ENCODE results near the gene HIP1.
"Not testable (repeated sequence)": the region's sequence is repeated elsewhere in the genome, so short reads cannot be mapped to it uniquely, and the experiment has no call there.

Gene HIP1

GRCh38 chr7:75565132-75565837 lies 173.5 kb downstream of the HIP1 start:
- Histone ChIP-seq H3K4me1 (ENCODE audit: control insufficient read depth, insufficient read depth, low read length) (no peaks in the 10 kb centered on the region), H3K27me3 (ENCODE audit: control insufficient read depth, insufficient read depth, low read length, poor library complexity, severe bottlenecking) (no peaks in the 10 kb centered on the region), H3K4me3 (ENCODE audit: insufficient read depth, low read depth, low read length) (no peak overlapping the region), H3K36me3 (ENCODE audit: control insufficient read depth, insufficient read depth, low read length) (peaks cover 40% of the 10 kb centered on the region), H3K9me3 (ENCODE audit: control insufficient read depth, low read length) (no peaks in the 10 kb centered on the region), H3K27ac (ENCODE audit: insufficient read depth, low read depth, low read length, poor library complexity, severe bottlenecking) (no peak overlapping the region)
- WGBS, 2 experiments = 91 to 93% methylated on average over 6 of the region's 6 CpGs

- no peaks in the 10 kb centered on the region for H3K27me3 ChIP-seq (ENCODE audit: control insufficient read depth, insufficient read depth, low read length, poor library complexity, severe bottlenecking)
- H3K36me3 ChIP-seq (ENCODE audit: control insufficient read depth, insufficient read depth, low read length) = peaks cover 42% of the 10 kb centered on the region
- WGBS, 2 experiments = 95% methylated on average over 3 of the region's 3 CpGs
- no peak overlapping the region for H3K4me3 ChIP-seq (ENCODE audit: insufficient read depth, low read depth, low read length)
- no peaks in the 10 kb centered on the region for H3K9me3 ChIP-seq (ENCODE audit: control insufficient read depth, low read length)
- no peaks in the 10 kb centered on the region for H3K4me1 ChIP-seq (ENCODE audit: control insufficient read depth, insufficient read depth, low read length)
- no peak overlapping the region for H3K27ac ChIP-seq (ENCODE audit: insufficient read depth, low read depth, low read length, poor library complexity, severe bottlenecking)
Measured at GRCh38 chr7:75563171-75563570, 175.6 kb downstream of the HIP1 start.

- Histone ChIP-seq H3K36me3 (ENCODE audit: control insufficient read depth, insufficient read depth, low read length) (peaks cover 54% of the 10 kb centered on the region), H3K27ac (ENCODE audit: insufficient read depth, low read depth, low read length, poor library complexity, severe bottlenecking) (no peak overlapping the region)
- 92 to 95% methylated on average over 5 to 6 of the region's 6 CpGs for WGBS, 2 experiments
Measured at GRCh38 chr7:75559976-75560365, 178.8 kb downstream of the HIP1 start.

GRCh38 chr7:75559355-75559975 lies 179.3 kb downstream of the HIP1 start:
- WGBS, 2 experiments = 95 to 97% methylated on average over 27 of the region's 27 CpGs
- Histone ChIP-seq H3K4me3 (ENCODE audit: insufficient read depth, low read depth, low read length) (no peak overlapping the region), H3K9me3 (ENCODE audit: control insufficient read depth, low read length) (no peaks in the 10 kb centered on the region), H3K4me1 (ENCODE audit: control insufficient read depth, insufficient read depth, low read length) (no peaks in the 10 kb centered on the region), H3K27me3 (ENCODE audit: control insufficient read depth, insufficient read depth, low read length, poor library complexity, severe bottlenecking) (no peaks in the 10 kb centered on the region), H3K36me3 (ENCODE audit: control insufficient read depth, insufficient read depth, low read length) (peaks cover 57% of the 10 kb centered on the region), H3K27ac (ENCODE audit: insufficient read depth, low read depth, low read length, poor library complexity, severe bottlenecking) (no peak overlapping the region)

More at GRCh38 chr7:75559976-75560365, 178.8 kb downstream of the HIP1 start:
- Histone ChIP-seq H3K9me3 (ENCODE audit: control insufficient read depth, low read length) (no peaks in the 10 kb centered on the region), H3K4me3 (ENCODE audit: insufficient read depth, low read depth, low read length) (no peak overlapping the region), H3K4me1 (ENCODE audit: control insufficient read depth, insufficient read depth, low read length) (no peaks in the 10 kb centered on the region), H3K27me3 (ENCODE audit: control insufficient read depth, insufficient read depth, low read length, poor library complexity, severe bottlenecking) (no peaks in the 10 kb centered on the region)

- not testable (repeated sequence) for H3K27ac ChIP-seq (ENCODE audit: insufficient read depth, low read depth, low read length, poor library complexity, severe bottlenecking); H3K27me3 ChIP-seq (ENCODE audit: control insufficient read depth, insufficient read depth, low read length, poor library complexity, severe bottlenecking); H3K4me3 ChIP-seq (ENCODE audit: insufficient read depth, low read depth, low read length); H3K4me1 ChIP-seq (ENCODE audit: control insufficient read depth, insufficient read depth, low read length); H3K9me3 ChIP-seq (ENCODE audit: control insufficient read depth, low read length)
- H3K36me3 ChIP-seq (ENCODE audit: control insufficient read depth, insufficient read depth, low read length) = peaks cover 63% of the 10 kb centered on the region
- 93 to 97% methylated on average over 6 of the region's 6 CpGs for WGBS, 2 experiments
Measured at GRCh38 chr7:75556835-75557234, 181.9 kb downstream of the HIP1 start.

- 95 to 96% methylated on average over 13 of the region's 13 CpGs for WGBS, 2 experiments
- Histone ChIP-seq H3K4me1 (ENCODE audit: control insufficient read depth, insufficient read depth, low read length) (no peaks in the 10 kb centered on the region), H3K36me3 (ENCODE audit: control insufficient read depth, insufficient read depth, low read length) (peaks cover 59% of the 10 kb centered on the region)
Measured at GRCh38 chr7:75555736-75556135, 183.0 kb downstream of the HIP1 start.

GRCh38 chr7:75546237-75547015 lies 192.3 kb downstream of the HIP1 start:
- Histone ChIP-seq H3K9me3 (ENCODE audit: control insufficient read depth, low read length) (no peaks in the 10 kb centered on the region), H3K4me1 (ENCODE audit: control insufficient read depth, insufficient read depth, low read length) (no peaks in the 10 kb centered on the region), H3K27ac (ENCODE audit: insufficient read depth, low read depth, low read length, poor library complexity, severe bottlenecking) (no peak overlapping the region), H3K27me3 (ENCODE audit: control insufficient read depth, insufficient read depth, low read length, poor library complexity, severe bottlenecking) (no peaks in the 10 kb centered on the region), H3K4me3 (ENCODE audit: insufficient read depth, low read depth, low read length) (no peak overlapping the region), H3K36me3 (ENCODE audit: control insufficient read depth, insufficient read depth, low read length) (peaks cover 66% of the 10 kb centered on the region)
- 95 to 96% methylated on average over 15 of the region's 15 CpGs for WGBS, 2 experiments

More at GRCh38 chr7:75555736-75556135, 183.0 kb downstream of the HIP1 start:
- Histone ChIP-seq H3K27me3 (ENCODE audit: control insufficient read depth, insufficient read depth, low read length, poor library complexity, severe bottlenecking) (no peaks in the 10 kb centered on the region), H3K9me3 (ENCODE audit: control insufficient read depth, low read length) (no peaks in the 10 kb centered on the region), H3K27ac (ENCODE audit: insufficient read depth, low read depth, low read length, poor library complexity, severe bottlenecking) (no peak overlapping the region), H3K4me3 (ENCODE audit: insufficient read depth, low read depth, low read length) (no peak overlapping the region)

GRCh38 chr7:75537731-75538130 lies 201.0 kb downstream of the HIP1 start:
- 92 to 97% methylated on average over 5 of the region's 5 CpGs for WGBS, 2 experiments
- Histone ChIP-seq H3K27me3 (ENCODE audit: control insufficient read depth, insufficient read depth, low read length, poor library complexity, severe bottlenecking) (no peaks in the 10 kb centered on the region), H3K36me3 (ENCODE audit: control insufficient read depth, insufficient read depth, low read length) (peaks cover 57% of the 10 kb centered on the region)

GRCh38 chr7:75536940-75537538 lies 201.7 kb downstream of the HIP1 start:
- H3K27me3 ChIP-seq (ENCODE audit: control insufficient read depth, insufficient read depth, low read length, poor library complexity, severe bottlenecking) = no peaks in the 10 kb centered on the region
- no peak overlapping the region for H3K4me3 ChIP-seq (ENCODE audit: insufficient read depth, low read depth, low read length)
- H3K36me3 ChIP-seq (ENCODE audit: control insufficient read depth, insufficient read depth, low read length) = peaks cover 52% of the 10 kb centered on the region
- H3K9me3 ChIP-seq (ENCODE audit: control insufficient read depth, low read length) = no peaks in the 10 kb centered on the region
- H3K27ac ChIP-seq (ENCODE audit: insufficient read depth, low read depth, low read length, poor library complexity, severe bottlenecking) = no peak overlapping the region
- WGBS, 2 experiments = 93 to 94% methylated on average over 18 of the region's 18 CpGs
- no peaks in the 10 kb centered on the region for H3K4me1 ChIP-seq (ENCODE audit: control insufficient read depth, insufficient read depth, low read length)

More at GRCh38 chr7:75537731-75538130, 201.0 kb downstream of the HIP1 start:
- Histone ChIP-seq H3K9me3 (ENCODE audit: control insufficient read depth, low read length) (no peaks in the 10 kb centered on the region), H3K4me1 (ENCODE audit: control insufficient read depth, insufficient read depth, low read length) (no peaks in the 10 kb centered on the region), H3K4me3 (ENCODE audit: insufficient read depth, low read depth, low read length) (no peak overlapping the region), H3K27ac (ENCODE audit: insufficient read depth, low read depth, low read length, poor library complexity, severe bottlenecking) (no peak overlapping the region)

- H3K9me3 ChIP-seq (ENCODE audit: control insufficient read depth, low read length) = no peaks in the 10 kb centered on the region
- no peak overlapping the region for H3K4me3 ChIP-seq (ENCODE audit: insufficient read depth, low read depth, low read length)
- peaks cover 47% of the 10 kb centered on the region for H3K36me3 ChIP-seq (ENCODE audit: control insufficient read depth, insufficient read depth, low read length)
- H3K27me3 ChIP-seq (ENCODE audit: control insufficient read depth, insufficient read depth, low read length, poor library complexity, severe bottlenecking) = no peaks in the 10 kb centered on the region
- 94 to 97% methylated on average over 4 of the region's 4 CpGs for WGBS, 2 experiments
- H3K4me1 ChIP-seq (ENCODE audit: control insufficient read depth, insufficient read depth, low read length) = no peaks in the 10 kb centered on the region
- no peak overlapping the region for H3K27ac ChIP-seq (ENCODE audit: insufficient read depth, low read depth, low read length, poor library complexity, severe bottlenecking)
Measured at GRCh38 chr7:75536491-75536890, 202.2 kb downstream of the HIP1 start.

Measured in ectodermal cell (in vitro differentiated cells).